GM19239 (cell line): ENCODE measurements around the gene PPBP.

ENCODE experiments used
- DNase-seq: peaks from one replicate; pipeline ENCODE4 v3.0.0; 2011; ENCODE audit warnings: low spot score; ENCODE audit not compliant: insufficient read length
- FAIRE-seq: peaks from 2 replicates; lab custom pipeline; 2011; peaks lifted over from hg19 to GRCh38; lab: Jason Lieb, UNC

The PPBP gene, protein sequence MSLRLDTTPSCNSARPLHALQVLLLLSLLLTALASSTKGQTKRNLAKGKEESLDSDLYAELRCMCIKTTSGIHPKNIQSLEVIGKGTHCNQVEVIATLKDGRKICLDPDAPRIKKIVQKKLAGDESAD

DNA sequence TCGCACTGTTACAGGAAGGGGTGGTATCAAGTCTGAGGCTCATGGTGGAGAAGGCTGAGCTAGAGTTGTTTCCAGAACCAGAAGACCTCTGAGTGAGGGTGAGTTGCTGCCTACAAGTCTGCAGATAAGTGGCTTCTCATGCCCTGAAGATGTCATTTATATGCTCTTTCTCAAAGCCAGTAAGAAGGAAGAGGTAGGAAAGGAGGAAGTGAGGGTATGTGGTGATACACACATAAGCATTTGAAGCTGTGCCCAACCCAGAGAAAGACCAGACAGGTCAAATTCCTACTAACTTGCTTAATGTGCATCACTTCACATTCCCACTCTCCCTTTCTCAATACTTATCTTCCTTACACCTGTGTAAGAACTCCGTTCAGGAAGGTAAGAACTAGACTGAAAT is at the start of gene PPBP:
PPBP (minus strand) TSS at position 130 of the 400 bp plus-strand sequence; CDS start at position 43, 87 bp downstream.
- FAIRE-seq (no peak), DNase-seq (no peak)

DNA sequence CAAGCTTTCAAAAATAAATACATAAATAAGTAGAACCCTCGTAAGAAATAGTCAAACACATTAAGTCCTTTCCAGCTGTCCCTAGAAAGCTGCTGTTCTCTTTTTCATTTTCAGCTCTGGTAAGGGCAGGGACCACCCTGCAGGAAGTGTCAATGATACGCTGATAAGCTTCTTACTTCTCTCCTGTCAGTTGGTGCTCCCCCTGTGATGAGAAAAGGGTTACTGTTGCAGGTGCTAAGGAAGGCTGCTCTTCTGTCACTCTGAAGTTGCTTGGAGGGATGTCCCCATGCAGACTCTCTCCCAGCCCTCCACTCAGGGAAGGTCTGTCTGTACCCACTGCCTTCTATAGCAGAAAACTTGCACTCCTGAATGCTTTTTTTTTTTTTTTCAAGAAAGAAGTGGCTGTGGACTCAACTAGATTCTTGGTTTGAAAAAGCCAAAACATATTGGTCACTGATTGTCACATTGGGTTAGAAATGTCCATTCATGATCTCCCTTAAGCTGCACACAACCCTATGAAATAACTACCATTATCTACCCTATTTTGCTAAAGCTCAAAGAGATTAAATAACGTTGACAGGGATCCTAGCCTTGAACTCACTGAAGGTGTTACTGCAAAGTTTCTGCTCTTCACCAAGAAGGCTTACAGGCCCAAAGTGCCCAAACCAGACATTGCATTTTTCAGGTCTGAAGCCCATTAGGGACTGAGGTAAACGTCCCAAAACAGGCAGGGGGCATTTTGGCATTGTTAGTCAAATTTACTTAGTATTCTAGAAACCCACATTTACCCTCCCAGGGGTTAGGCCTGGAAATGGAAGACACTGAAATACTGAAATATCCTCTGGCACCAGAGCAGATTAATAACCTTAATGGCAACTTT is 49.3 kb upstream of the PPBP start:
- FAIRE-seq (no peak), DNase-seq (no peak)

DNA sequence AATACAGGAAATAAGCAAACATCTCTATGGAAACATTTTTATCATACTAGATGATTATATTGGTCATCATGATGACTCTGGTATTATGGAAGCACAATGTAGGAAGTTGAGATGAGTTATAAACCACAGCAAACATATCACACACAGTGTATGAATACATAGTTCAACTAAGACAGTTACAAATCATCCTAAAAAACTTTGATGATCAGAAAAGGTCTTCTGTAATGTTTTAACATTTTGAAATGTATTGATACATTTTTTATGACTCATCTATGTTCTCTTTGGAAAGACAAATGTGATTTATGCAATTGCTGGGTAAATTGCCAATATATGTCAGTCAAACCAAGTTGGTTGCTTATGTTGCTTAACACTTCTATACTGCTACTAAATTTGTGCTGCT is 45.7 kb upstream of the PPBP start:
- DNase-seq: no peak
- no peak for FAIRE-seq

DNA sequence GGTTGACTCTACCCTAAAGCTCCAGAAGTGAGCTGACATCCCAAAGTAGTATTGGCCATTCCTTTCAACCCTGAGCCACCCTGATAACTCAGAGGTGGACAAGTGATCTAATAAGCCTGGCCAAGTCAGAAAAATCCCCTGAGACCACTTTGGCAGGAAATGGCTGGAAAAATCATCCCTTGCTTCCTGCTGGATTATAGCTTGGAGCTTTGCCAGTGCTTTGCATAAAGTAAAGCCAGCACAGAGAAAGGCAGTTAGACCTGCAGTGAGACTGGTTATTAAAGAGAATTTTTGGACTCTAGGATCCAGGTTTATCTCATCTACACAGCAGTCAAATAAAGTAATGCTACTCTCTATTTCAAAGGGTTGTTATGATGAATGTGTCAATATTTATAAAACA is 44.1 kb upstream of the PPBP start:
- no peak for DNase-seq
- no peak for FAIRE-seq

DNA sequence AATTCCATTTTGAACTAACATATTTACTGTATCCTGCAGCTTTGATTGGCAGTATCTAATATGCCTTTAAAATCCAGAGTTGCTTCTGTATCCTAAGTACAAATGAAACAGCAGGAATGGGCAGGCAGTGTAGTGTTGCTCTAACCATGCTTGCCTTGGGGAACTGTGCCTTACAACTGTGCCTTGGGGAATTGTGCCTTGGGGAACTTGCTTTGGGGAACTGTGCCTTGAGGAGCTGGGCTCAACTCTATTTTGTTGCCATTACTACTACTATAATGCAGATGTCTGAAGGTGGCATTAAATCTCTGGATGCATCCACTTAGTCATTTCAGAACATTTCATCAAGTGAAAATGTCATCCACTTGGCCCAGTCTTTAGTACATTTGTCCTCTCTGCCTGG is 43.6 kb upstream of the PPBP start:
- FAIRE-seq: no peak
- no peak for DNase-seq

DNA sequence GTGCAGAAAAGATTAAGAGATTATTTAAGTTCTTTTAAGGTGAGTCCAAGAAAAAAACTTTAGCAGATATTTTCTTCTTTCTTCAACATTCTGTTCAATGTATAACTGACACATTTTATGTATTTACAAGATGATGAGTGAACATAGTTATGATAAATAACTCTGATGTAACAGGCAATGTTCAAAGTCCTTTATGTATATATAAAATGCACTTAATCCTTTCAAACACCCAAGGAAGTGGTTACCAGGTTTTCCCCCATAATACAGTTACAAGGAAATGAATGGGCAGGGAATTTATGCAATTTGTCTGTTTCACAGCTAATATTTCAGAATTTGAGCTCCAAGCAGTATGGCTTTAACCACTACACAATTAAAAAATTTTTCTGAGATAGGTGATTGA is 42.3 kb upstream of the PPBP start:
- DNase-seq (no peak), FAIRE-seq (no peak)

DNA sequence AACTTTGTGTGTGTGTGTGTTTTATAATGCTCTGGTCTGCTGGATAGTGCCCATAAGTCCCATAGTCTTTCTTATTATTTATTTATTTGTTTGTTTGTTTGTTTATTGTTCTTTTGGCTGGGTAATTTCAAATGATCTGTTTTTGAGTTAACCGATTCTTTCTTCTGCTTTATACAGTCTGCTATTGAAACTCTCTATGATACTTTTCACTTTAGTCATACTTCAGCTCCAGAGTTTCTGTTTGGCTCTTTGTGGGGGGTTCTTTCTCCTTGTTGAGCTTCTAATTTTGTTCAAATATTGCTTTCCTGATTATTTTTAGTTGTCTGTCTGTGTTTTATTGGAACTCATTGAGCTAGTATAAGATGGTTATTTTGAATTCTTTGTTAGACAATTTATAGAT is 40.5 kb upstream of the PPBP start:
- FAIRE-seq (no peak), DNase-seq (no peak)

DNA sequence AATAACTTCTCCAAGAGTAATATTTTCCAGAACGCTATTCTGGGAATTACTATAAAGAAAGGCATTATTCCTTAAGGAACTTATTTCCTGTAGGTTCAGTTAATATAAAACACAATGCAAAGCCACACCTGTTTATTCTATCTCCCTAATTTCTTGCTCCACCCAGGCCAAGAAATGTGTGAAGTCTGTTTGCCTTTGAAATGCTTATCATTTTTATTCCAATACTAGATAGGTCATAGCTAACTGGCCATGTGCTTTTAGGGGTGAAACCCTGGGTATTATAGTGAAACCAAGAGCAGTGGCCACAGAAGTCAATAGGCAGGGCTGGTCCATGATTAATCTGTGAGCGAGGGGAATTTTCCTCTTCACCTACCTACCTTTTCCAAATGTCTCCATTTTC is 35.7 kb upstream of the PPBP start:
- FAIRE-seq (no peak), DNase-seq (no peak)

DNA sequence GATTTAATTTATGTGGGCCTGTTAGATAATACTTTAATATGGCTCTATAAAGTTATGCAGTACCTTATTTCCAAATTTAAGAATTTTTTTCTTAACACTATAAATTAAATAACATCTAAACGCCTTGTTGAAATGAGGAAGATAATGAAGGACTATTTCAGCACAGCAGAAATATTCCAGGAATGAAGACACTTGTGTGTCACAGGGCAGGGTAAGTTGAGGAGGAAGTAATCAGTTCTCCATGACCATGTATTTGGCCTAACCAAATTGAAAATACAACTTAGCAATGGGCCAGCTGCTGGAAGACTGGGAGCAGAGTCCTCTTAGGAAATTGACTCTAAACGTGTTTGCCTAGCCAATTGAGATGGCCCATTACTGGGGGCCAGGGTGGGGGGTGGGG is 33.6 kb upstream of the PPBP start:
- no peak for FAIRE-seq
- no peak for DNase-seq

DNA sequence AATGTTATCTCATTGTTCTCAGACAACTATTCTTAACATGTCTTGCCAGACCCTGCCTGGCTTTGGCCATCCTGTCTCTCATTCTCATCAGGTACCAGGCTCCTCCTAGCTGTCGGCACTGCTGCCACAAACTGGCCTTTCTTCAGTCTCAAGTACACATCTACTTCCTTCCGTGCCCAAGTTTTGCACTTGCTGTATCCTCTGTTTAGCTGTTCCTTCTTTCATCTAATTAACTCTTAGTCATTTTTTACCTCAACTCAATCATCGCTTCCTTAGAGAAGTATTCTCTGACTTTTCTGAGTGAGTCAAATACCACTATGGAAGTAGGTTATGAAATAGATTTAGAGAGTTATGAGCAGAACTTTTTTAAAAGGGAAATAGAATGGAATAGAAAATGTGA is 30.8 kb upstream of the PPBP start:
- FAIRE-seq (no peak), DNase-seq (no peak)

DNA sequence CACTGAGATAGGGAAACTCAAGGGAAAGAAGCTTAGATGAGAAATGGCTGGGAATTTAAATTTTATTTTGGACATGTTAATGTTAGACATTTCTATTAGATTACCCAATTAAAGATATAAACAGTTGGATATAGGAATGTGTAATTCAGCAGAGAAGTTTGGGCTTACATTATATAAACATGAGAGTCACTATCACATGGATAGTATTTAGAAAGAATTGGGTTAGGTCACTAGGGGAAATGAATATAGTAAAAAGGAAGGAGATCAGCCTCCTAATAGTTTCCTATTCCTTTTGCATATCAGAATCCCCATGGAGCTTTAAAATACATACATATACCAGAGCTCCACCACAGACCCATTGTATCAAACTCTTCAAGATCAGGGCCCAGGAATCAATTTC is 30.1 kb upstream of the PPBP start:
- FAIRE-seq (no peak), DNase-seq (no peak)

DNA sequence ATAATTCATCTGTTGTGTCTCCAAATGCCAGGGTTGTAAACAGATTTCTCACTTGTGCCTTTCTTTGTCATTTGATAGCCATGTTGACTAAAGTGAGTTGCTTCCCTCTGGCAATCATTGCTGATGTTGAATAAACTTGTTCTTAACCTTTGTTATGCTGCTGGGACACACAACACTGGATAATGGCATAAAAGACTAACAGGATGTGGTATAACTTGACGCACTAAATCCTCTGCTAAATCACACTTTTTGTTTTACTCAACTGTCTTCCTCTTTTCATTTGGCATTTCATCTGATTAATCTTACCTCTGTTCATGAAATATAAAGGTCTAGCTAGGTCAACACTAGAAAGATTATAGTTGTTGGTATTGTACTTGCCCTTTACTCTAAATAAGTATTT is 28.1 kb upstream of the PPBP start:
- no peak for DNase-seq
- FAIRE-seq: no peak

DNA sequence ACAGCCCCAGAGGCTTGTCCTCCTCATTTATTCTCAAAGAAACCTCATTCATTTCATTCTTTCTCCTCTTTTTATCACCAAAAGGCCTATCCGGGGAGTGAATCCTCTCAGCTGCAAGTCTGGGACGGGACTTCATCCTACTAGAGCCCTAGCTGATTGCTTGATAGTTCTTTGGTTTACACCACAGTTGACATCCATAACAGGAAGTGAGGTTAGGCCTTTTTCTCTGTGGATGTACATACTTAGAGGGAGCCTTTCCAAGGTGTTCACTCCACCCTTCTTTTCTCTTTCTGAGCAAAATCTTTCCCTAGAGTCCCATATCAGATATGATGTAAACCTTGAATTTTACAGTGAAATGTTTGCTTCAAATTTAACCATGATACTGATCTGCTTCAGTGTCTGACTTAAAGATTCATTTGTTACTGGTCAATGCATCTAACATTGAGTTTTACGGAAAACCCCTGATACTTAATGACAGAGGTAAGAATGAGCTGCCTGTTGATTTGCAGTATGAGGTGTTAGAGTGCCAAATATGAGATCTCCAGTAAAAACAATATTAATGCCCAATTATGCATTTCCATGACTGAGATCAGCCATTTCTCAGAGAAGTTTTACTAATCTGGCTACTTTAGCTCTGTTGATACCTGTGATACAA is 27.3 kb upstream of the PPBP start:
- DNase-seq (no peak), FAIRE-seq (no peak)

DNA sequence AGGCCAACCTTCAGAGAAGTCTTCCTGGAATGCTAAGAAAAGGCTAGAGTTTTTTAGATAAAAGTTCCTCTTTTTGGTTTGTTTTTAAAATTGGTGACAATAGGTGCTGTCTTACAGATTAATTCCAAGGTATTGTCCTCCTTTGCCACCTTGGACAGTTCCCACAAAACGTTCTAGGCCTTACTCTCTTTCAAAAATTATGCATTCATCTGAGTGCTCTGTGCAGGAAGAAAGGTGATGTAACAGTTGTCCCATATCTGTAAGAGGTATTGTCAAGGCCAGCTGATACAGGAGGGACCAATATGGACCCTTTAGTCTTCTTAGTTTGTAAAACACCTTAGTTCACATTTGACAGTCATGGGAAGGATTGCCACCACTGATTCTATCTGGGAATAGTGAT is 26.3 kb upstream of the PPBP start:
- FAIRE-seq: no peak
- DNase-seq: no peak

DNA sequence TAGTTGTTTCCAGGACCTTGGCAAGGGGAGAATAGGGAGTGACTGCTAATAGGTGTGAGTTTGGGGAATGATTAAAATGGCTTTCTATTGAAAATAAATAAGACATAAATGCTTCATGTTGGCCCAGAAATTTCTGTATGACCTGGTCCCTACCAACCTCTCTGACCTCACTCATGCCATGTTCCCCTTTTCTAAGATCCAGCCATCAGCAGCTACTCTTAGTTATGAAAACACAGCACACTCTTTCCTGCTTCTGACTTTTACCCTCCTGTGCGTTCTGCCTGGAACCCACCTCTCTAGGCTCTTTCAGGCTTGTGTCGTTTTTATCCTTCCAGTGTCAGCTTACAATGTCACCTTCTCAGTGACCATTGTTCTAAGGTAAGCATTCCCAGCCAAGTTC is 25.3 kb upstream of the PPBP start:
- no peak for FAIRE-seq
- no peak for DNase-seq

DNA sequence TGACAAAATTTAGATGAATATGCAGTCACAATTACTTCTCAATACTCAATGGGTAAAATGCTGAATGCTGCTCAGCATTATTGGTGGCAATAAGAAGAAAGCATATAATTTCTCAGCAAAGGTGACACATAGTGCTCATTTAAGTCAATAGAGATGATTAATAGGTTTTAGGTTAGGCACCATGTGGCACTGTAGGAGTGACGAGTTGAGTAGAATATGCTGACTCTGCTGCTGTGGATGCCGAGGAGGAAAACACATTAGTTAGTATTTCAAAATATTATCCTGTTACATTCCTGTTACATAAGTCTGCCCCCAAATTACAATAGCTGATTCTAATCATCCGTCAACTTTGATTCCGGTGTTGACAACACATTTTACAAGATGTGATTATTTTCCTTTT is 24.1 kb upstream of the PPBP start:
- FAIRE-seq (no peak), DNase-seq (no peak)

DNA sequence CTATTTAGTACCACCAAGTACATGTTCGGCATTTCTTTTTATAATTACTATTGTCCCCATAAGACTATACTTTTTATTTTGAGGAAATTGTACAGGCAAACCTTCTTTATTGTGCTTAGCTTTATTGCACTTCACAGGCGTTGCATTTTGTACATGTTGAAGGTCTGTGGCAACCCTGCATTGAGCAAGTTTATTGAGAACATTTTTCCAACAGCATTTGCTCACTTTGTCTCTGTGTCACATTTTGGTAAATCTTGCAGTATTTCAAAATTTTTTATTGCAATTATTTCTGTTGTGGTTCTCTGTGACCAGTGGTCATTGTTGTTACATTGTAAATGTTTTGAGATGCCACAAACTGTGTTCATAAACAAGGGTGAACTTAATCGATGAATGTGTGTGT is 21.3 kb upstream of the PPBP start:
- FAIRE-seq: no peak
- no peak for DNase-seq

DNA sequence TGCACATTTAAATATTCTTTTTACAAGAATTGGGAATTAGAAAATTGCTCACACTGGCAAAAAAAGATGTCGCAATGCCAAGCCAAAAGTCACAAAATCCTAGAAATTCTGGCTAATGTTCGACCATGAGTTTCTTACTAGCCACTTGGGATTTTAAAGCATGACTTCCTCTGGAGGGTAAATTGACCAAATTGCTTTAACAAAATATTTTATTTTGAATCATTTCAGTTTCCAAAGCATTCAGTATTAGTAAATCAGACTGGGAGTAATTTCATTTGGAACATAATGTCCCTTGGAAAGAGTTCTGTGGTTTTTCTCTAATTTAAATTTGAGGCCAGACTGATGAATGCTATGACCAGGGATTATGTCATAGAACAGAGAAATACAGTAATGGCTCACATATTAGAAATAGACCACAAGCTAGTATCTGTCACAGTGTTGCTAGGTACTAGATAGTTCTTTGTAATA is 18.1 kb upstream of the PPBP start:
- no peak for DNase-seq
- no peak for FAIRE-seq

DNA sequence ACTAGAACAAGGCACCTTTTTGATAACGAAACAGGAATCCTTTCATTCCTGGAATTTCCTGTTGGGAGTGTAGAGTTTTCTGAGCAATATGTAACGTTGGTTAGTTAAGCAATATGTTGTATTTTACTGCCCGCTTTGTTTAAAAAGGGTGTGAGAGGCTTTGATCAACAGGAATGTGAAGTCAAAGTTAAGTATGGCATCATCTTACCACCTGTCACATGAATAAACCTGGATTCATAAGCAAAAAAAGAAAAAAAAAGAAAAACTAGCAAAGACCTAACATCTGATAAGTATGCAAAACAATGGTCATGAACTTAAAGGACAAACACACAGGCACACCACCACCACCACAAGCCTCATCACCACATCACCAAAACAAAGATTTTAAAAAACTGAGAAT is 17.5 kb upstream of the PPBP start:
- FAIRE-seq: no peak
- no peak for DNase-seq

DNA sequence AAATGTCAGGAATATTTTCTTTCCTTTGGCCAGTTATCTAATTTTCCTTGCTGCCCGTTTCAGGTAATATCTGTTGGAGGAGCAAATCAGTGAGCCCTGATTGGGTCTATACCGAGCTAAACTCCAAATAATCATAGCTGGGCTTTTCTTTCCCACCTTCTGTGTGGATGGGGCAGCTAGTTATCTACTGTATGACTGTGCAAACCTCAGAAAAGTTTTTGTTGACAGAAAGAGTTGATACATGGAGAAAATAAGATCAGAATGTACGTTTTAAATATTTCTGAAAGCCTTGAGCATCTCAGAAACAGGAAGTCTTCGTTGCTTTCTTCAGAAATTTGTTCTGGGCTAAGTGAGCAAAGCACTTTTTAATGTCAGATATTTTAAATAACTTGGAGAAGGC is 16.7 kb upstream of the PPBP start:
- FAIRE-seq: no peak

DNA sequence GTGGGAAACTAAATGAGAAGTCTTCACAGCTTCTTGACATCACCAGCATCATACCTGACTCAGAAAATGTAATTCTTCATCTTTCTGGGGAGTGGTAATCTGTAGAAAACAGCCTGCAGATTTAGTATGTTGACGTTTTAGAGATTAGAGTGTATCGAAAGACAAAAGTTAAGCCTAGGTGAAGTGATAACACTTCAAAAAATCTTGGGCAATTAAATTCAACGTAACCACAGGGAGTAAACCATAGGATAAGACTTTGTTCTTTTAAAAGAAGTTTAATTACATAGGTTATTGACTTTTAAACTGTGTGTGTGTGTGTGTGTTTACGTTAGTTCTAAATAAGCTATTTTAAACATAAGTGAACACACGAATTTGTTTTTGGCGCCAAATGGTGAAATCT is 12.3 kb upstream of the PPBP start:
- DNase-seq (no peak), FAIRE-seq (no peak)

More for the DNA sequence above, 16.7 kb upstream of the PPBP start:
- DNase-seq: no peak
